HG03575 (cell line): Measurements from ENCODE around the gene SPTLC1.
"Not testable (repeated sequence)": the region's sequence is repeated elsewhere in the genome, so short reads cannot be mapped to it uniquely, and the experiment has no call there.

ENCODE experiments used
- ATAC-seq: cut with Tn5 transposase; IDR thresholded peaks from one replicate; pipeline ENCODE4 v1.9.1; 2021; ENCODE audit not compliant: unreplicated experiment, insufficient number of reproducible peaks, low FRiP score; ENCODE audit errors: extremely low read depth

The SPTLC1 gene

GRCh38 chr9:92042260-92042659 lies 73.0 kb downstream of the SPTLC1 start:
- ATAC-seq = no peak

GRCh38 chr9:92036756-92037155 lies 78.5 kb downstream of the SPTLC1 start:
- ATAC-seq = no peak

- no peak for ATAC-seq
Observed at GRCh38 chr9:92036411-92036746, 78.8 kb downstream of the SPTLC1 start.

- no peak for ATAC-seq
Observed at GRCh38 chr9:92035687-92036410, 79.4 kb downstream of the SPTLC1 start.

GRCh38 chr9:92035146-92035545 lies 80.1 kb downstream of the SPTLC1 start:
- ATAC-seq = no peak

GRCh38 chr9:92033991-92034390 lies 81.2 kb downstream of the SPTLC1 start:
- ATAC-seq = no peak

- no peak for ATAC-seq
Observed at GRCh38 chr9:92033307-92033706, 81.9 kb downstream of the SPTLC1 start.

GRCh38 chr9:92032891-92033290 lies 82.3 kb downstream of the SPTLC1 start:
- ATAC-seq = no peak

- no peak for ATAC-seq
Observed at GRCh38 chr9:92030367-92030766, 84.8 kb downstream of the SPTLC1 start.

GRCh38 chr9:92029553-92029952 lies 85.7 kb downstream of the SPTLC1 start:
- ATAC-seq = no peak

GRCh38 chr9:92026206-92027002 lies 88.8 kb downstream of the SPTLC1 start:
- no peak for ATAC-seq

- ATAC-seq = not testable (repeated sequence)
Observed at GRCh38 chr9:92021785-92022541, 93.2 kb downstream of the SPTLC1 start.

GRCh38 chr9:92019658-92020057 lies 95.6 kb downstream of the SPTLC1 start:
- no peak for ATAC-seq

- no peak for ATAC-seq
Observed at GRCh38 chr9:92010705-92011536, 104.3 kb downstream of the SPTLC1 start.

- ATAC-seq = not testable (repeated sequence)
Observed at GRCh38 chr9:92010253-92010652, 105.0 kb downstream of the SPTLC1 start.

GRCh38 chr9:92008041-92008440 lies 107.2 kb downstream of the SPTLC1 start:
- no peak for ATAC-seq

GRCh38 chr9:92004045-92004392 lies 111.2 kb downstream of the SPTLC1 start:
- no peak for ATAC-seq

GRCh38 chr9:92003308-92004044 lies 111.7 kb downstream of the SPTLC1 start:
- no peak for ATAC-seq
